Esophagus muscularis mucosa (tissue), 4 donors: ENCODE measurements around the gene CORO6. TPM values are rescaled to one million over a fixed set of nuclear protein-coding genes. Genes with fewer than 3 reads are reported as not detected.

Source experiments
- DNase-seq: peaks from one replicate; pipeline ENCODE4 v3.0.0-alpha.2; 2017; ENCODE audit errors: extremely low spot score
- H3K27ac ChIP-seq, 4 donors: fragments of 200-600 bp; sonication (generic); replicated peaks in 1 of 4; 1 replicate in 3 of 4; 2 replicates in 1 of 4; pipeline ENCODE4 v1.5.1; 2016 to 2019; ENCODE audit warnings: mild to moderate bottlenecking in 1 of 4
- H3K27me3 ChIP-seq, 4 donors: fragments of 200-600 bp; sonication (generic); one replicate each; pipeline versions ENCODE4 v1.5.1 to v1.6.0; 2016 to 2019
- H3K36me3 ChIP-seq, 4 donors: fragments of 200-600 bp; sonication (generic); one replicate each; pipeline ENCODE4 v1.5.1; 2016 to 2019
- H3K4me1 ChIP-seq, 4 donors: fragments of 200-600 bp; sonication (generic); one replicate each; pipeline ENCODE4 v1.5.1; 2016 to 2019
- H3K4me3 ChIP-seq, 4 donors: fragments of 200-600 bp; sonication (generic); 1 replicate in 2 of 4; 2 replicates in 2 of 4; pipeline ENCODE4 v1.5.1; 2016 to 2019; ENCODE audit warnings: mild to moderate bottlenecking in 4 of 4, moderate library complexity in 1 of 4
- H3K9me3 ChIP-seq, 4 donors: fragments of 200-600 bp; sonication (generic); 1 replicate in 3 of 4; 2 replicates in 1 of 4; pipeline ENCODE4 v1.5.1; 2016 to 2019
- EP300 ChIP-seq: sonication (generic); formaldehyde crosslinking; IDR thresholded peaks from one replicate; pipeline ENCODE4 v1.6.1; 2017; ENCODE audit warnings: antibody characterized with exemption
- POLR2A ChIP-seq: fragments of 450-650 bp; IDR thresholded peaks from one replicate; pipeline ENCODE4 v1.6.1; 2017; ENCODE audit warnings: antibody characterized with exemption, moderate library complexity, mild to moderate bottlenecking, low read depth
- POLR2AphosphoS5 ChIP-seq, 2 donors: sonication (generic); formaldehyde crosslinking; IDR thresholded peaks; one replicate each; pipeline ENCODE4 v1.6.1; 2017; ENCODE audit warnings: antibody characterized with exemption in 2 of 2
- WGBS: methylation state at CpG from one replicate; pipeline ENCODE4 v1.1.5; 2018; 5-methylcytosine and 5-hydroxymethylcytosine counted together
- intact Hi-C: fragments of 100-400 bp; cut with DNase I; formaldehyde crosslinking; loops from one replicate; pipeline ENCODE4 v1.15.1; 2023
- total RNA-seq, 4 donors: library from RNA; depleted of rRNA; stranded (reverse); fragments of >200 nt; gene quantifications; one replicate each; pipeline versions ENCODE4 v1.1.0 to v1.2.1, GENCODE V29; 2016
- TF ChIP-seq, protein P1 (sequence below), 3 experiments: fragments of 200-600 bp in 2 of 3; fragments of 450-650 bp in 1 of 3; sonication (generic) in 2 of 3; IDR thresholded peaks; one replicate each; pipeline ENCODE4 v1.5.1; 2017 to 2019; ENCODE audit warnings: antibody characterized with exemption in 3 of 3, mild to moderate bottlenecking in 2 of 3, moderate library complexity in 1 of 3

Gene CORO6
- total RNA-seq, 4 donors from 2014 or later, result 43.7 to 67.7 (median 46.9) TPM

DNA sequence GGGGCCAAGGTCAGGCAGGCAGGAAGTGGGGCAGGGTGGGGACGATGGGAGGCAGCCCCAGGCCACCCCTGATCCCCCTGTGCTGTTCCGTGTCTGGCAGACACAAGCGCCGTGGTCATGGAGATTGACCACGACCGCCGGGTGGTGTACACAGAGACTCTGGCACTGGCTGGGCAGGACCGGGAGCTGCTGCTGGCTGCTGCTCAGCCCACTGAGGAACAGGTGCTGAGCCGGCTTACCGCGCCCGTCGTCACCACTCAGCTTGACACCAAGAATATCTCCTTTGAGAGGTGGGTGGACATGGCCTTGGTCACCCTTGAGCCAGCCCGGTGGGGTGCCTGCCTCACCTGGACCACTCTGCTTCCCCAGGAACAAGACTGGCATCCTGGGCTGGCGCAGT is 13.7 kb downstream of the CORO6 start:
- intact Hi-C loops, result no loop called here
- Histone ChIP-seq H3K9me3 (no peaks in the 10 kb centered on the region), H3K36me3 (peaks cover 0 to 6% (median 0%) of the 10 kb centered on the region in 4 donors), H3K27ac (no peak overlapping the region), H3K4me1 (peaks cover 14 to 16% (median 15%) of the 10 kb centered on the region in 4 donors), H3K4me3 (no peak overlapping the region), H3K27me3 (no peaks in the 10 kb centered on the region)
- TF ChIP-seq POLR2AphosphoS5 (IDR thresholded peaks at IDR 0.05) (no peak), POLR2A (no peak), EP300 (no peak)
- TF ChIP-seq, protein P1, sequence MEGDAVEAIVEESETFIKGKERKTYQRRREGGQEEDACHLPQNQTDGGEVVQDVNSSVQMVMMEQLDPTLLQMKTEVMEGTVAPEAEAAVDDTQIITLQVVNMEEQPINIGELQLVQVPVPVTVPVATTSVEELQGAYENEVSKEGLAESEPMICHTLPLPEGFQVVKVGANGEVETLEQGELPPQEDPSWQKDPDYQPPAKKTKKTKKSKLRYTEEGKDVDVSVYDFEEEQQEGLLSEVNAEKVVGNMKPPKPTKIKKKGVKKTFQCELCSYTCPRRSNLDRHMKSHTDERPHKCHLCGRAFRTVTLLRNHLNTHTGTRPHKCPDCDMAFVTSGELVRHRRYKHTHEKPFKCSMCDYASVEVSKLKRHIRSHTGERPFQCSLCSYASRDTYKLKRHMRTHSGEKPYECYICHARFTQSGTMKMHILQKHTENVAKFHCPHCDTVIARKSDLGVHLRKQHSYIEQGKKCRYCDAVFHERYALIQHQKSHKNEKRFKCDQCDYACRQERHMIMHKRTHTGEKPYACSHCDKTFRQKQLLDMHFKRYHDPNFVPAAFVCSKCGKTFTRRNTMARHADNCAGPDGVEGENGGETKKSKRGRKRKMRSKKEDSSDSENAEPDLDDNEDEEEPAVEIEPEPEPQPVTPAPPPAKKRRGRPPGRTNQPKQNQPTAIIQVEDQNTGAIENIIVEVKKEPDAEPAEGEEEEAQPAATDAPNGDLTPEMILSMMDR (IDR thresholded peaks at IDR 0.05), result no peak
- WGBS, result 84% methylated on average over 10 of the region's 15 CpGs
- no peak for DNase-seq

DNA sequence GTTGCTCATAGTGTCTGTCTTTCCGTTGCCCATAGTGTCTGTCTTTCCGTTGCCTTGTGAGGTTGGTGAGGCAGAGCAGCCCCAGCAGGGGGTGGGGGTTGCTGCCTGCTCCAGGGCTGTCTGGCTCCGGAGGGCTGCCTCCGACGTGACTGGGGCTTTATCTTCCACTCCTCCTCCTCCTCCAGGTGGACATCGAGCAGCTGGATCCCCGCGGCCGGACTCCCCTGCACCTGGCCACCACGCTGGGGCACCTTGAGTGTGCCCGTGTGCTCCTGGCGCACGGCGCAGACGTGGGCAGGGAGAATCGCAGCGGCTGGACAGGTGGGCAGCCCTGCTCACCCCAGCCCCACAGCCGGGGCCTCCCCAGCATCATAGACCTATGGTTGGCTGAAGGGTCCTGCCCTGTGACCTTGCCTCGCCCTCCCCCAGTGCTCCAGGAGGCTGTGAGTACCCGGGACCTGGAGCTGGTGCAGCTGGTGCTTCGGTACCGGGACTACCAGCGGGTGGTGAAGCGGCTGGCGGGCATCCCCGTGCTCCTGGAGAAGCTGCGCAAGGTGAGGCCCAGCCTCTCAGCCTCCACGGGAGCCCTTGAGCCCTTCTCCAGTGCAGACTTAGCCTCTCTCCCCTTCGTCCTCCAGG is 15.0 kb downstream of the CORO6 start:
- peaks cover 0 to 6% (median 0%) of the 10 kb centered on the region in 4 donors for H3K36me3 ChIP-seq
- TF ChIP-seq POLR2A (no peak), EP300 (no peak), POLR2AphosphoS5 (IDR thresholded peaks at IDR 0.05) (no peak)
- TF ChIP-seq, protein P1 (IDR thresholded peaks at IDR 0.05), result no peak
- no peak overlapping the region for H3K4me3 ChIP-seq
- no peaks in the 10 kb centered on the region for H3K9me3 ChIP-seq
- intact Hi-C loops, result no loop called here
- no peak overlapping the region for H3K27ac ChIP-seq
- 82% methylated on average over 10 of the region's 29 CpGs for WGBS
- no peak for DNase-seq
- H3K4me1 ChIP-seq, result peaks cover under 1 to 3% (median 2%) of the 10 kb centered on the region in 4 donors
- no peaks in the 10 kb centered on the region for H3K27me3 ChIP-seq

DNA sequence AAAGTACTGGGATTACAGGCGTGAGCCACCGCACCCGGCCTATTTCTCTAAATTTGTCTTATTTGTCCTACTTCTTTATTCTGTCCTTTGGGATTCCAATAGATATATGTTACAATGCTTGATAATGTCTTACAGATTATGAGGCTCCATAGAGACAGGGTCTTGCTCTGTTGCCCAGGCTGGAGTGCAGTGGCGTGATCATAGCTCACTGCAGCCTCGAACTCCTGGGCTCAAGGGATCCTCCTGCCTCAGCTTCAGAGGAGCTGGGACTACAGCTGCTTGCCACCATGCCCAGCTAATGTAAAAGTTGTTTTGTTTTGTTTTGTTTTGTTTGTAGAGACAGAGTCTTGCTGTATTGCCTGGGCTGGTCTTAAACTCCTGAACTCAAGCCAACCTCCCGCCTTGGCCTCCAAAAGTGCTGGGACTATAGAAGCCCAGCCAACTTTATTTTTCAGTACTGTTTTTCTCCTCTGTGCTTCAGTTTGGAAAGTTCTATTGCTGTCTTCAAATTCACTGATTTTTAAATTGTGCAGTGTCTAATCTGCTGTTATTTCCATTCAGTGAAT is 19.5 kb downstream of the CORO6 start:
- Histone ChIP-seq H3K9me3 (no peaks in the 10 kb centered on the region), H3K4me3 (no peak overlapping the region), H3K27me3 (no peaks in the 10 kb centered on the region), H3K27ac (no peak overlapping the region), H3K4me1 (no peaks in the 10 kb centered on the region), H3K36me3 (peaks cover 0 to 6% (median 0%) of the 10 kb centered on the region in 4 donors)
- whole genome bisulfite sequencing, result 87% methylated on average over 6 of the region's 6 CpGs
- TF ChIP-seq POLR2A, result no peak
- TF ChIP-seq POLR2AphosphoS5 (IDR thresholded peaks at IDR 0.05), result no peak
- TF ChIP-seq, protein P1 (IDR thresholded peaks at IDR 0.05), result no peak
- TF ChIP-seq EP300, result no peak
- intact Hi-C loops, result no loop called here
- no peak for DNase-seq

DNA sequence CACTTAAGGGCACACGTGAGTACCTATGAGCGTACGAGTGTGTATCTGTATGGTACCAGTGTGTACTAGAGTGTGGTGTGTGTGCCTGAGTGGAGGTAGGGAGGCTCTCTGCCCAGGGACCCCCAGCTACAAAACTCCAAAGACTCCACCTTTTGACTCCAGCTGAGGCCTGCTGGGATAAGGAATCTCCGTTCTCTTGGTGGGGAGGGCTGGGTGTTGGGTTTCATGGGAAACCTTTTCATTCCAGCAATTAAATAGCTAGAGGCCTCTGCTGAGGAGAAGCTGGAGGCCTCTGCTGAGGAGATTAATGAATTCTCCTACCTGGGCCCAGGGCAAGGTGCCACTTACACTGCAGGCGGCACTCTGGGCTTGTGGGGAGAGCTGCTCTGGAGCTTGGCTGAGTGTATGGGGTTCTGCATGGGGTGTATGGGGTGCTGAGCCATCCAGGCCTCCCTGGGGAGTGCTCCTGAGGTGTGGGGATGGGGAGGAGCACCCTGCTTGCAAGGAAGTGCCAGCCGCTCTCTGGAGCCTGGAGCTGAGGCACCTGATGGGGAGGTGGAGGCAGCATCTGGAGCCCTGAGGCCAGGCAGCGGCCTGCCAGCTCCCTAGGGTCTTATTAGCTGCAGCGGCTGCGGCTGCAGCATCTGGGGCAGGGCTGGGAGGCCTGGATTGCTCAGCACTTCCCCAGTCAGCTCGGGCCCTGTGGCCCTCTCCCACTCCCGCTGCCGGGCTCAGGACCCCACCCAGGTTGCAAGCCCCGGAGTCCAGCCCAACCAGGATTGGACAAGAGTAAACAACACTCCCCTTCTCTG is 25.1 kb downstream of the CORO6 start:
- Histone ChIP-seq H3K4me3 (no peak overlapping the region), H3K4me1 (peaks cover 14 to 39% (median 29%) of the 10 kb centered on the region in 4 donors), H3K27ac (peak overlapping the region in 1 of 4 donors; percentile 0), H3K27me3 (no peaks in the 10 kb centered on the region), H3K9me3 (no peaks in the 10 kb centered on the region), H3K36me3 (no peaks in the 10 kb centered on the region)
- no peak for TF ChIP-seq EP300
- no peak for TF ChIP-seq POLR2A
- TF ChIP-seq, protein P1 (IDR thresholded peaks at IDR 0.05), result no peak
- TF ChIP-seq POLR2AphosphoS5 (IDR thresholded peaks at IDR 0.05), result no peak
- WGBS, result 78% methylated on average over 4 of the region's 13 CpGs
- DNase-seq, result no peak
- intact Hi-C loops, result no loop called here
